DLD1 (cell line): ENCODE measurements around the gene SPPL2C.

Experiments
- in situ Hi-C: cut with HindIII; loops from 2 replicates; pipeline ENCODE4 v1.10.0; 2017; ENCODE audit warnings: low sequenced_read_pairs

SPPL2C gene

DNA sequence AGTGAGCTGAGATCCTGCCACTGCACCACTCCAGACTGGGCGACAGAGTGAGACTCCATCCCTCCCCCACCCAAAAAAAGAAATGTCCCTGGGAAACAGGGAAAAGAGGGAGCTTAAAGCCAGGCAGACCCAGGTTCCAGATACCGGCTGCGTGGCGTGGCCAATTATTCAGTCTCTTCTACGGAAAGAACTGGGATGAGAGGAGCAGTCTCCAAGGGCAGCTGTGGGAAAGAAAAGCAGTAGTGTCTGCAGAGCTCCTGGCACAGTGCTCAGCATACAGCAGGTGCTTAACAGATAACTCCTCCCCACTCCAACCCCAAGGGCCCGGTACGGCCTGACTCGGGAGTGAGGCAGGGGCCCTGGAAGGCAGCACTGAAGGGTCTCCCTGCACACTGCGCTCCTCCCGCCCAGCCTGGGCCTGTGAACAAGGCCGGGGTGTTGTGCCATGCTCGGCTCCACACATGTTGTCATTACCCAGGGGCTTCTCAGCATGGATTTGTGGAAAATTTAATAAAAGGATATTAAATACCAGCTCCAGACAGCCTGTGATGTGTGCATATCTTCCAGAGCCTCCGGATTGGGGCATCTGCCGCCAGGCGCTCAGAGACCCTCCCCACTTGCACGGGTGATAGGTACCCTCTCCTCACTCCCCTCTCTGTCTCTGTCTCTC lies 17.6 kb upstream of the SPPL2C start:
- in situ Hi-C loops, result loop anchor here (25.0 kb wide), 1 partner anchor 190 kb away; no protein-coding TSS in a partner anchor

DNA sequence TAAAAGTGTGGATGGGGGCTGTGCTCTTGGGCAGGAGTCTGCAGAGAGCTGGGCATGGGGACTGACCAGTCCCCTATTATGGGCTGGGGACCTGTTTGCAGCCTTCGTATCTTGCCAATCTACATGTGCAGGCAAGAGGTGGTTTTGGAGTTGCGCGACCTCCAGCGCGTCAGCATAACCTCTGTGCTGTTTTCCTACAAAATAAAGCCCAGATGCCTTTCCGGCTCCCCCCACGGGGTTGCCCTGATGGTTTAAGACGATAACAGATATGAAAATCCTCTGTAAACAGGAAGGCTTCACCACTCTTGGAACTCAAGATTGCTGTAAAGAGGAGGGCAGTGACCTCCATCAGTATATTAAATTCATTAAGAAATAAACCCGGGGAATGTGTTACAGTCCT lies 16.5 kb upstream of the SPPL2C start:
- in situ Hi-C loops, result loop anchor here (25.0 kb wide), 1 partner anchor 191 kb away; no protein-coding TSS in a partner anchor

DNA sequence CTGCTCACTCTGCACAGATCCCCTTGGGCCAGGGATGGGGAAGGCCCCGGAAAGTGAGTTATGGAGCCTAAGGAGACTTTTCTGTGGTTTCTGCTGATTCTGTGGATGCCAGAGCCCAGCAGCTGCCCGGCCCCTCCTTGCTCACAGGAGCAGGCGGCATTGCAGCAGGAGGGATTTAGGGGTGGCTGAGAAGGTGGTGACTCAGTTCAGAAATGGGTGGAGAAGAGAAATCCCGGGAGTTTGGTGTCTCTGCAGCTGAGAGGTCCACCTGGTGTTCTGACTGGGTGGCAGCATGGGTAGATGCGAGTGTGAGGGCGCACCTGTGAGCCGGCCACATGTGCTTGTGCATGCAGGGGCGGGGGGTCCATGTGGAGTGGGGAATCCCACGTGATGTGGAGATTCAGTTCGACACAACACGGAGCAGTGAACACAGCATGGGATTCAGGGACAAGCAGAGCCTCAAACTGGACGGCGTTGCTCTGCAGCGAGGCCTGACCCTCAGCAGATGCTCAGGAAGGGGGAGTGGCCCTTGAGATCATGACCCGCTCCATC lies 16.0 kb upstream of the SPPL2C start:
- in situ Hi-C loops, result loop anchor here (25.0 kb wide), 1 partner anchor 191 kb away; no protein-coding TSS in a partner anchor

DNA sequence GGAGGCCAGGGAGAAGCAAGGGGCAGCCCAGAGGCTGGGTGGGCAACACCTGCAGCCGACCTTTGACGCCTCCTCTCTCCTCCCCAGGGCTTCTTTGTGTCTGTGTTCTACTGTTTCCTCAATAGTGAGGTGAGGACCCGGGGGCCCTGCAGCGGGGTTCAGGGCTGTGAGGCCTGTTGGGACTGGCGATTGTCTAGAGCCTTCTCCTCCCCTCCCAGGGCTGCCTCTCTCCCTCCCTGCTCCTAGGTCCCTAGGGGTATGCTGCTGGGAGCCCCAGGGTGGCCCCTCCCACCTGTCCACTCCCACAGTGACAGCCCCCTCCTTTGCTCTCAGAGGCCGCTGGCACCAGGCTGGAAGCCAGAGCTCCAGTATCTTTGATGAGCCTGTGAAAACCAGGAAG lies 10.8 kb upstream of the SPPL2C start:
- in situ Hi-C loops, result loop anchor here (25.0 kb wide), 1 partner anchor 197 kb away; no protein-coding TSS in a partner anchor

DNA sequence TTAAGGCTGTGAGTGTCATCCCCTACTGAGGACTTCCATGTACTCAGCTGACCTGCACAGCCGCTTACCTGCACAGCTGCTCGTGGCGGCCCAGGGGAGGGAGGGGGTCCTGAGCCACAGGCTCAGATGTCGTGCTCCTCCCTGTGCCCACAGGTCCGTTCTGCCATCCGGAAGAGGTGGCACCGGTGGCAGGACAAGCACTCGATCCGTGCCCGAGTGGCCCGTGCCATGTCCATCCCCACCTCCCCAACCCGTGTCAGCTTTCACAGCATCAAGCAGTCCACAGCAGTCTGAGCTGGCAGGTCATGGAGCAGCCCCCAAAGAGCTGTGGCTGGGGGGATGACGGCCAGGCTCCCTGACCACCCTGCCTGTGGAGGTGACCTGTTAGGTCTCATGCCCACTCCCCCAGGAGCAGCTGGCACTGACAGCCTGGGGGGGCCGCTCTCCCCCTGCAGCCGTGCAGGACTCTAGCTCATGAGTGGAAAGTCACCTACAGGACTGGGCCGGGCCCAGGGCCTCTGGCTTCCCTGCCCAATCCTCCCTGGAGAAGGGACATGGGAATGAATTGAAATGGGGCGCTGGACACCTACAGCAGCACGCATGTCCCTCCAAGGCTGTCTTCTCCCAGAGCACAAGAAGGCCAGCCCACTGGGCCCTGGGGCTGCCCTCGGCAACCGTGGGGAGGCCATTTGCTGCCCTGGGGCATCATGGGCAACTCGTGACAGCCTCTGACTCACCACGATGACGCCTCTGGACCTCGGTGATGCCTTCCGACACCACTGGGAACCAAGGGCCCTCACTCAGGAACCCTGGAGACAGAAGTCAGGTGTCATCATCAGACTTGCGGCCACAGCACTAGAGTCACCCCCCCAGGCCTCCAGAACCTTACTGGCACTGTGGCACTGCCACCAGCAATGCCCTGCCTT lies 9.9 kb upstream of the SPPL2C start:
- in situ Hi-C loops, result loop anchor here (25.0 kb wide), 1 partner anchor 197 kb away; no protein-coding TSS in a partner anchor

DNA sequence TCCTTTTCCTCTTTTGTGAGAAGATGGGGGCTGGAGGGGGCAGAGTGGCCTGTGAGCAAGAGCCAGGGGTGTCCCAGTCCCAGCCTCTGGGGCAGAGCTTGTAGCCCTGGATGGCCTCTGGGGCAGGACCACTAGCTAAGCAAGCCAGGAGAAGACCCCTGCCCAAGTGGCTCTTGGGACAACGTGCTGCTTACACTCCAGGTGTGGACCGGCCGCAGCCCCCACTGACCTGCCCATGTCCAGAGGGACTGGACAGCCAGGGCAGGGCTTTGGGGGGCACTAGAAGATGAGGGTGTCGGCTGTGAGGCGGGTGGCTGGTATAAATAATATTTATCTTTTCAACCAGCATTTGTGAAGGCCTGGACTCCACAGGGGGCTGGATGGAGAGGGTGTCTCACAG lies 9.2 kb upstream of the SPPL2C start:
- in situ Hi-C loops, result loop anchor here (25.0 kb wide), 1 partner anchor 198 kb away; no protein-coding TSS in a partner anchor

DNA sequence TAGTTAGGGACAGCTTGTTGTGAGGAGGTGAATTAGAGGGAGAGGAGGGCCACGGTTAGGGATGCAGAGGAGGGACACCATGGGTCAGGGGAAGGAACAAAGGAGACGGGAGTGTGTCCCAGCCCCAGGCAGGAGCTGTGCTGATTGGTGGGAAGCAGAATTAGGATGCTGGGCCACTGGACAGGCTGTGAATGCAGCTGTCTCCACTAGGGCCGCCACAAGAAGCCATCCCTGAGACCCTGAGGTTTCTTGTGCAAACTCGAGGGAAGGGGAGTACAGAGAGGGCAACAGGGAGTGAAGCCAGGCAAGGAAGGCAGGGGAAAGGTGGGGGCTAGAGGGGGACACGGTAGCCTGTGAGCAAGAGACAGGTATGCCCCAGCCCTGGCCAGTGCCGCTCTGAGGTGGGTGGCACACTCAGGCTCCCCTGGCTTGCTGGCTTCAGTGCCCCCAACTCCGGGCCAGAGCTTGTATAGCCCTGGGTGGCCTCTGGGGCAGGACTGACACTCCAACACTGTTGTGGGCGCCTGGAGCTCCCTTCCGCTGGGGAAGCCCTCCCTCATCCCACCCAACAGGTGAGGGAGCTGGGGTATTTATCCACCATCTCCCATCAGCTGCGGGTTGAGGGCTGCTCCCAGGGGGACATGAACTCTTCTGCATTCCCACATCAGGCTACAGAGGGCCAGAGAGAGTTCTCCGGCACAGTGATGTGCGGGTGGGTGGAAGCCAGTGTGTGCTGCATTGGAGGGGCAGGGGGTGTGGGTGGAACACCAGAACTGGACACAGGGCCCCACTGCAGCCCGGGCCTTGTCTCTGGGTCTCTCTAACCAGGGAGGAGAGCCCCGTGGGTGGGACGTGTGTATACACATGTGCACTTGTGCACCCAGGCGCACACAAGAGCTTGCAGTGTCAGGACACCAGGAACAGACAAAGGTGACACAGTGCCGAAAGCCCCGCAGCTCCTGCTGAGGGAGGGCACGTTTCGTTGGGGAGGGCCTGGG lies 8.3 kb upstream of the SPPL2C start:
- in situ Hi-C loops, result loop anchor here (25.0 kb wide), 1 partner anchor 199 kb away; no protein-coding TSS in a partner anchor

DNA sequence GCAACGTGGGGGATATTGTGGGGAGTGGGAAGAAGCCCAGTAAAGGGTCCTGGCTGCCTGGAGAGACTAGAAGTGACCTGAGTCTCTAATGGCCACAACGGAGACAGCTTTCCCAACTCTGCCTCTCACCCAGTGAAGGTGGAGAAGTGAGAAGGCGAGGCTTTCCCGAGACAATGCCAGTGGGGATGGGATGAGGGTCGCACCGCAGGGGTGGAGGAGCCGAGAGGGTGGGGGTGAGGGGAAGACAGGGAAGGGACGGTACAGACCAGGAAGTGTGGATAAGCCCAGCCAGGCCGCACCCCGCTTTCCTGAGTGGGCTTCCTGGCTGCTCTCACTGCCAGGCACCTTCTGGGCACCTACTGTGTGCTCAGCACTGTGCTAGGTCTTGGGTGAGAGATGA lies 7.5 kb upstream of the SPPL2C start:
- in situ Hi-C loops, result loop anchor here (25.0 kb wide), 1 partner anchor 200 kb away; no protein-coding TSS in a partner anchor

DNA sequence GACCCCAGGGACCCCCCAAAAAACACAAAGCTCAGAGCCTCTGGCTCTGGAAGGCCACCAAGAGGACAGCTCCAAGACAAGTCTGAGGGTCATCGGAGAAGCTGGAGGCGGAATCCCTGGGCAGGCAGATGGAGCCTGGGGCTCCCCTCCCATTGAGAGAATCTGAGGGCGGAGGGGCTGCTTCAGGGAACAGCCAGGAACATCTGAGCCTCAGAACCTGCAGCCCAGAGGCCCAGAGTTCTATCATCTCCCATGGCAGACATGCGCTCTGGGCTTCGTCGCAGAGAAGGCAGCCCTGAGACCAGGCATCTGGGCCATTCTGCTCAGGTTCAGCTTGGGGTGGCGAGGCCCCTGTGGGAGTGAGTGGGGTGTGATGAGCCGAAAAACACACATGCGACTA lies 7.1 kb upstream of the SPPL2C start:
- in situ Hi-C loops, result loop anchor here (25.0 kb wide), 1 partner anchor 200 kb away; no protein-coding TSS in a partner anchor

DNA sequence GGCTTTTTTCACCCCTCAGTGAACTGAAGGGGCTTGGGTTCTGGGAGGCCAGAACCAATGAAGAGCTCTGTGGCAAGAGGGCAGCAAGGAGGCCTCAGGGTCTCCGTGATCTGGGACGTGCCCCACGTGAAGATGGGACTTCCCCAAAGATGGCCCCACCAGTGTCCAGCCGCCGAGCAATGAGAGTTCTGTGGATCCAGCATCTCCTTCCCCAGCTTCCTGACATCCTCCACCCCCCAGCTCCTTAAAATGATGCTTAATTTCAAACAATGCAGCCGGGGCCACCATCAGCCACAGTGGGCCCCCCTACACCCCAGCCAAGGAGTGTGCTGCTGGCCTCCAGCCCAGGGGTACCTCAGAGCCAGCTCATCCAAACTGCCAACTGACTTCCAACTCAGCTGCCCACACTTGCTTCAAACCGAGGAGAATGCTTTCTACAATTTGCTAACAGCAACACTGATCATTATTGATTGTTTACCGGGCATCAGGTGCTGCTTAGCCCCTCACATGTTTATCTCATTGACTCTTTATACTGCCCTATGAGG lies 5.9 kb upstream of the SPPL2C start:
- in situ Hi-C loops, result loop anchor here (25.0 kb wide), 1 partner anchor 202 kb away; no protein-coding TSS in a partner anchor

DNA sequence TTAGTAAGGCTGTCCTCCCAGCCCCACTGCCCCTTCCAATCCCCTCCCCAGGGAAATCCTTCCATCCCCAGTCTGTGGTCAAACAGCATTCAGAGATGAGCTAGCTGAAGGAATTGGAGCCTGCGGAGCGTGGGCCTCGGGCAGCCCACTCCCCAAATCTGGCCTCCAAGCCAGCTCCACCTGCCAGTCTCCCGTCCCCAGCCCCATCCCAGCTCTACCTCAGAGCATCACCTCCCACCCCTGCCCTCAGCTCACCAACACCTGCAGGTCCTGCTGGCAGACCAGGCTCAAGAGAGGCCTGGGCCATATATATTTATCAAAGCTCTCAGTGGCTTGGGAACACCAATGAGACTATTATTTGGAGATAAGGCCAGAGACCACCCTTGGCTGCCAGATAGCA lies 5.2 kb upstream of the SPPL2C start:
- in situ Hi-C loops, result loop anchor here (25.0 kb wide), 1 partner anchor 202 kb away; no protein-coding TSS in a partner anchor

DNA sequence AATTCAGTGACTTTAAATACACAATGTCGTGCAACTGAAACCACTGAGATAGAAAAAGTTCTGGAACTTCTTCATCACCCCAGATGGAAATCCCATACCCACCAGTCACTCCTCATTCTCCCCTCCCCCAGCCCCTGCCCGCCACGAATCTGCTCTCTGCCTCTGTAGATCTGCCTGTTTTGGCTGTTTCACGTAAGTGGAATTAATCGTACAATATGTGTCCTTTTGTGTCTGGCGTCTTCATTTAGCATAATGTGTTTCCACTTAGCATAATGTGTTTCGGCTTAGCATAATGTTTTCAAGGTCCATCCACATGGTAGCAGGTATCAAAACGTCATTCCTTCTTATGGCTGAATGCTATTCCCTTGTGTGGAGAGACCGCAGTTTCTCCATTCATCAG lies 3.5 kb upstream of the SPPL2C start:
- in situ Hi-C loops, result loop anchor here (25.0 kb wide), 1 partner anchor 204 kb away; no protein-coding TSS in a partner anchor

DNA sequence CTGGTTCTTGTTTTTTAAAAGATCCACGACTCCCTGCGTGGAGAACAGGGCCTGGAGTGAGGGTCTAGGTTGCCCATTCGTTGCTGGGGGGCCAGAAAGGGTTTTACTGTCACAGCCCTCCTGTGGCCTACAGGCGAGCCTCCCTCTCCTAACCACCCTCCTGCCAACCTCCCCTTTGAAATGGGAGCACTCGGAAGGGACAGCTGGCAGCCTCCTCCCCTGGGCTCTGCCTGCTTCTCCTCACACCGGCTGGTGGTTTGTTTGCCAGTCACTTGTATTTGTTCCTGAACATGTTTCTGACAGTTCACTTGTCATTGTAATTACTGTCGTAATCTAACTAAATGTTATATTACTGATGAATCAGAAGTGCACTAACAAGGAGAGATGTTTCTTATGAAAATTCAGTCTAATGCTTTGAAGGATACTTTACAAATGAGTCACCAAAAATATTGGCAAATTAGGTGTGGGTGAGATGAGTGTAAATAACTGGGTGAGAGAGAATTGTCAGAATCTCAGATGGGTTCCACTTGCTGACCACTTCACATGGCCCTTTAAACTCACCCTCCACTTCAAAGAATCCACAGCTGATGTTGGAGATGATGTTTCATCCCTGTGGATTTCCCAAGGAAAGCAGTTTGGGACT lies 2.7 kb upstream of the SPPL2C start:
- in situ Hi-C loops, result loop anchor here (25.0 kb wide), 1 partner anchor 205 kb away; no protein-coding TSS in a partner anchor

DNA sequence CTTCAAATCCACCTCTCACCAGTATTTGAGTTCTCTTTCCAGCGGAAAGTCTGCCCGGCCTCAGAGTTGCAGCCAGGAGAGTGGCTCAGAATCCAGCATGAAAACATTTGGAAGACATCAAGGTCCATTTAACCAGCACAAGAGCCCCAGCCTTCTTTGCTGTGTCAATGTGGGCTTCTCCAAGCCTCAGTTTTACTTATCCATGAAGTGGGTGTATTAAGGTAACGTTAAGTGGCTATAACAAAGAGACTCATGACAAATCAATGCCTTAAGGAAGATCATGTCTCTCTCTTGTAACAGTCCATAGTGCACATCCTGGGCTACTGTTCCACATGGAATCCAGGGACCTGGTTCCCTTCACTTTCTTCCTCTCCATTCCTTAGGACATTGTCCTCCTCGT lies 959 bp upstream of the SPPL2C start:
- in situ Hi-C loops, result loop anchor here (25.0 kb wide), 1 partner anchor 206 kb away; no protein-coding TSS in a partner anchor

DNA sequence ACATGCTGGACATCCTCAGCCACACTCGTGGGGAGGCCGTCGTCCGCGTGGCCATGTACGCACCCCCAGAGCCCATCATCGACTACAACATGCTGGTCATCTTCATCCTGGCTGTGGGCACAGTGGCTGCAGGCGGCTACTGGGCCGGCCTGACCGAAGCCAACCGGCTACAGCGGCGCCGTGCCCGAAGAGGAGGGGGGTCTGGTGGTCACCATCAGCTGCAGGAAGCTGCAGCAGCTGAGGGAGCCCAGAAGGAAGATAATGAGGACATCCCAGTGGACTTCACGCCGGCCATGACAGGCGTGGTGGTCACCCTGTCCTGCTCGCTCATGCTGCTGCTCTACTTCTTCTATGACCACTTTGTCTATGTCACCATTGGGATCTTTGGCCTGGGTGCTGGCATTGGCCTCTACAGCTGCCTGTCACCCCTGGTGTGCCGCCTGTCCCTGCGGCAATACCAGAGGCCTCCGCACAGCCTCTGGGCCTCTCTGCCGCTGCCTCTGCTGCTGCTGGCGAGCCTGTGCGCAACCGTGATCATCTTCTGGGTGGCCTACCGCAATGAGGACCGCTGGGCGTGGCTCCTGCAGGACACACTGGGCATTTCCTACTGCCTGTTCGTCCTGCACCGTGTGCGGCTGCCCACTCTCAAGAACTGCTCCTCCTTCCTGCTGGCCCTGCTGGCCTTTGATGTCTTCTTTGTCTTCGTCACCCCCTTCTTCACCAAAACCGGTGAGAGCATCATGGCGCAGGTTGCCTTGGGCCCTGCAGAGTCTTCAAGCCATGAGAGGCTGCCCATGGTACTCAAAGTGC lies 900 bp downstream of the SPPL2C start:
- in situ Hi-C loops, result loop anchor here (25.0 kb wide), 1 partner anchor 208 kb away; no protein-coding TSS in a partner anchor

DNA sequence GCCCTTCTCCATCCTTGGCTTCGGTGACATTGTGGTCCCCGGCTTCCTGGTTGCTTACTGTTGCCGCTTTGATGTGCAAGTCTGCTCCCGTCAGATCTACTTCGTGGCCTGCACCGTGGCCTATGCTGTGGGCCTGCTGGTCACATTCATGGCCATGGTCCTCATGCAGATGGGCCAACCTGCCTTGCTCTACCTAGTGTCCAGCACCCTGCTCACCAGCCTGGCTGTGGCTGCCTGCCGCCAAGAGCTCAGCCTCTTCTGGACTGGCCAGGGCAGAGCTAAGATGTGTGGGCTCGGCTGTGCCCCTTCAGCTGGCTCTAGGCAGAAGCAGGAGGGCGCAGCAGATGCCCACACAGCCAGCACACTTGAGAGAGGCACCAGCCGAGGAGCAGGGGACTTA lies 1.5 kb downstream of the SPPL2C start:
- in situ Hi-C loops, result loop anchor here (25.0 kb wide), 1 partner anchor 209 kb away; no protein-coding TSS in a partner anchor

DNA sequence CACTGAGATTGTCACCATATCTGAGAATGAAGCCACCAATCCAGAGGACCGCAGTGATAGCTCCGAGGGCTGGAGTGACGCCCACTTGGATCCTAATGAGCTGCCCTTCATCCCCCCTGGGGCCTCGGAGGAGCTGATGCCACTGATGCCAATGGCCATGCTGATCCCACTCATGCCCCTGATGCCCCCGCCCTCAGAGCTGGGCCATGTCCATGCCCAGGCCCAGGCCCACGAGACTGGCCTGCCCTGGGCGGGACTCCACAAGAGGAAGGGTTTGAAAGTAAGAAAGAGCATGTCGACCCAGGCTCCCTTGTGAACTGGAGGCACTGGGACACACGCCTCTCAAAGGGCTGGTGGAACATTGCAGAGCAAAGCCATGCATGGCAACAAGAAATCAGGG lies 2.0 kb downstream of the SPPL2C start:
- in situ Hi-C loops, result loop anchor here (25.0 kb wide), 1 partner anchor 209 kb away; no protein-coding TSS in a partner anchor

DNA sequence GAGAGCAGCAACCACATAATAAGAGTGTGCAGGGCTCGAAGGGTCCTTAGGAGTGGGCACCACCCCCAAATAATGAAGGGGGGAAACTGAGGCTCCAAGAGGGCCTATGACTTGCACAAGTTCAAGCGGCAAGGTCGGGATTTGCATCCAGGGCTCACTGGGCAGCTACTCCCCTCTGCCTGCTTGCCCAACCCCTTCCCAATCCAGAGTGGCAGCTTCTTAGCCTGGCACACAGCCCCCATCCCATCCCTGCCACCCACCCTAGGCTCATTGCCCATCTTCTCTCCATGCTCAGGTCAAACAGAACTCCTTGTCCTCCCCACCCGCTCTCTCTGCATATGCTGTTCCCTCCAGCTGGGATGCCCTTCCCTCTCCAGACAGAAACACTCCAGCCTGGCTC lies 2.4 kb downstream of the SPPL2C start:
- in situ Hi-C loops, result loop anchor here (25.0 kb wide), 1 partner anchor 210 kb away; no protein-coding TSS in a partner anchor
